Parathyroid adenoma (tissue), 2 donors: Measurements from ENCODE around the gene GRID2IP.

Source experiments
- H2AFZ ChIP-seq: fragments of 300-600 bp; sonication (generic); one replicate; pipeline ENCODE4 v1.7.0; 2017; ENCODE audit warnings: antibody characterized with exemption, mild to moderate bottlenecking
- H3K27ac ChIP-seq: fragments of 300-600 bp; sonication (generic); one replicate; pipeline ENCODE4 v1.7.0; 2017
- H3K27me3 ChIP-seq: fragments of 300-600 bp; sonication (generic); one replicate; pipeline ENCODE4 v1.7.0; 2017; ENCODE audit warnings: low read length; ENCODE audit not compliant: control insufficient read depth, insufficient read depth
- H3K36me3 ChIP-seq: fragments of 300-600 bp; sonication (generic); one replicate; pipeline ENCODE4 v1.7.0; 2017; ENCODE audit warnings: low read length; ENCODE audit not compliant: control insufficient read depth, insufficient read depth
- H3K4me1 ChIP-seq: fragments of 300-600 bp; sonication (generic); one replicate; pipeline ENCODE4 v1.7.0; 2017; ENCODE audit warnings: control low read depth
- H3K4me2 ChIP-seq: fragments of 300-600 bp; sonication (generic); one replicate; pipeline ENCODE4 v1.7.0; 2017; ENCODE audit warnings: low read length
- H3K4me3 ChIP-seq: fragments of 300-600 bp; sonication (generic); one replicate; pipeline ENCODE4 v1.7.0; 2017; ENCODE audit warnings: low read depth, low read length
- H3K79me2 ChIP-seq: fragments of 300-600 bp; sonication (generic); one replicate; pipeline ENCODE4 v1.7.0; 2017; ENCODE audit warnings: control low read depth
- H3K9ac ChIP-seq: fragments of 300-600 bp; sonication (generic); one replicate; pipeline ENCODE4 v1.7.0; 2017; ENCODE audit warnings: mild to moderate bottlenecking
- H3K9me3 ChIP-seq: fragments of 300-600 bp; sonication (generic); one replicate; pipeline ENCODE4 v1.7.0; 2017; ENCODE audit warnings: low read length; ENCODE audit not compliant: control insufficient read depth
- TF ChIP-seq, protein P1 (sequence below): fragments of 300-600 bp; sonication (generic); IDR thresholded peaks from one replicate; pipeline ENCODE4 v1.7.0; 2017; ENCODE audit warnings: antibody characterized with exemption, mild to moderate bottlenecking
- donor health status: primary hyperparathyroidism.

GRID2IP gene

GRCh38 chr7:6494365-6494764, 56.9 kb downstream of the GRID2IP start:
- Histone ChIP-seq H3K27ac (no peak overlapping the region), H3K36me3 (no peaks in the 10 kb centered on the region), H3K4me2 (no peak overlapping the region), H3K79me2 (no peaks in the 10 kb centered on the region), H3K4me1 (no peaks in the 10 kb centered on the region), H3K4me3 (no peak overlapping the region), H3K9me3 (no peaks in the 10 kb centered on the region), H2AFZ (no peak overlapping the region), H3K27me3 (no peaks in the 10 kb centered on the region), H3K9ac (no peak overlapping the region)
- TF ChIP-seq, protein P1, sequence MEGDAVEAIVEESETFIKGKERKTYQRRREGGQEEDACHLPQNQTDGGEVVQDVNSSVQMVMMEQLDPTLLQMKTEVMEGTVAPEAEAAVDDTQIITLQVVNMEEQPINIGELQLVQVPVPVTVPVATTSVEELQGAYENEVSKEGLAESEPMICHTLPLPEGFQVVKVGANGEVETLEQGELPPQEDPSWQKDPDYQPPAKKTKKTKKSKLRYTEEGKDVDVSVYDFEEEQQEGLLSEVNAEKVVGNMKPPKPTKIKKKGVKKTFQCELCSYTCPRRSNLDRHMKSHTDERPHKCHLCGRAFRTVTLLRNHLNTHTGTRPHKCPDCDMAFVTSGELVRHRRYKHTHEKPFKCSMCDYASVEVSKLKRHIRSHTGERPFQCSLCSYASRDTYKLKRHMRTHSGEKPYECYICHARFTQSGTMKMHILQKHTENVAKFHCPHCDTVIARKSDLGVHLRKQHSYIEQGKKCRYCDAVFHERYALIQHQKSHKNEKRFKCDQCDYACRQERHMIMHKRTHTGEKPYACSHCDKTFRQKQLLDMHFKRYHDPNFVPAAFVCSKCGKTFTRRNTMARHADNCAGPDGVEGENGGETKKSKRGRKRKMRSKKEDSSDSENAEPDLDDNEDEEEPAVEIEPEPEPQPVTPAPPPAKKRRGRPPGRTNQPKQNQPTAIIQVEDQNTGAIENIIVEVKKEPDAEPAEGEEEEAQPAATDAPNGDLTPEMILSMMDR, result no peak

DNA sequence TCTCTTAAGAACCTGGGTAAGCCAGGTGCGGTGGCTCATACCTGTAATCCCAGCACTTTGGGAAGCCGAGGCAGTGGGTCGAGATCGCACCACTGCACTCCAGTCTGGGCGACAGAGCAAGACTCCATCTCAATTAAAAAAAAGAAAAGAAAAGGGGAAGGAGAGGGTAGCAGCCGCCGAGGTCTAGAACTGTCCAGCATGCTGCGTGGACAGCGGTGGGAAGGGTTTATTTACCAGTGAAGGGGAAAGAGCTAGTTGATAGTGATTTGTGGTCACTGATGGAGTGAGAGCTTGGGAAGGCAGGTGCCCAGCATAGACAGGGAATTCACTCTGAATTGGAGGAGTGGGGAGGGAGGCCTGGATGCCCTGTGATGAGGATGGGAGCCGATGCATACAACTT, 60.1 kb downstream of the GRID2IP start:
- TF ChIP-seq, protein P1, result no peak
- no peaks in the 10 kb centered on the region for H3K4me1 ChIP-seq
- no peak overlapping the region for H3K4me2 ChIP-seq
- no peak overlapping the region for H3K27ac ChIP-seq
- no peaks in the 10 kb centered on the region for H3K27me3 ChIP-seq
- no peak overlapping the region for H2AFZ ChIP-seq
- H3K9me3 ChIP-seq, result no peaks in the 10 kb centered on the region
- H3K79me2 ChIP-seq, result no peaks in the 10 kb centered on the region
- H3K4me3 ChIP-seq, result no peak overlapping the region
- H3K9ac ChIP-seq, result no peak overlapping the region
- H3K36me3 ChIP-seq, result no peaks in the 10 kb centered on the region

- Histone ChIP-seq H3K79me2 (no peaks in the 10 kb centered on the region), H3K9ac (no peak overlapping the region), H3K4me2 (no peak overlapping the region), H3K9me3 (no peaks in the 10 kb centered on the region), H3K4me3 (no peak overlapping the region), H3K36me3 (no peaks in the 10 kb centered on the region), H3K27me3 (no peaks in the 10 kb centered on the region), H3K4me1 (no peaks in the 10 kb centered on the region), H3K27ac (no peak overlapping the region), H2AFZ (no peak overlapping the region)
- TF ChIP-seq, protein P1, result no peak
Observed at GRCh38 chr7:6489612-6490011, 61.6 kb downstream of the GRID2IP start.

GRCh38 chr7:6487184-6487545, 64.1 kb downstream of the GRID2IP start:
- Histone ChIP-seq H3K4me2 (no peak overlapping the region), H3K9ac (no peak overlapping the region), H3K9me3 (no peaks in the 10 kb centered on the region), H3K4me1 (peaks cover 5% of the 10 kb centered on the region), H2AFZ (no peak overlapping the region), H3K27ac (no peak overlapping the region), H3K36me3 (no peaks in the 10 kb centered on the region), H3K79me2 (peaks cover 7% of the 10 kb centered on the region), H3K4me3 (no peak overlapping the region), H3K27me3 (no peaks in the 10 kb centered on the region)
- TF ChIP-seq, protein P1, result no peak

DNA sequence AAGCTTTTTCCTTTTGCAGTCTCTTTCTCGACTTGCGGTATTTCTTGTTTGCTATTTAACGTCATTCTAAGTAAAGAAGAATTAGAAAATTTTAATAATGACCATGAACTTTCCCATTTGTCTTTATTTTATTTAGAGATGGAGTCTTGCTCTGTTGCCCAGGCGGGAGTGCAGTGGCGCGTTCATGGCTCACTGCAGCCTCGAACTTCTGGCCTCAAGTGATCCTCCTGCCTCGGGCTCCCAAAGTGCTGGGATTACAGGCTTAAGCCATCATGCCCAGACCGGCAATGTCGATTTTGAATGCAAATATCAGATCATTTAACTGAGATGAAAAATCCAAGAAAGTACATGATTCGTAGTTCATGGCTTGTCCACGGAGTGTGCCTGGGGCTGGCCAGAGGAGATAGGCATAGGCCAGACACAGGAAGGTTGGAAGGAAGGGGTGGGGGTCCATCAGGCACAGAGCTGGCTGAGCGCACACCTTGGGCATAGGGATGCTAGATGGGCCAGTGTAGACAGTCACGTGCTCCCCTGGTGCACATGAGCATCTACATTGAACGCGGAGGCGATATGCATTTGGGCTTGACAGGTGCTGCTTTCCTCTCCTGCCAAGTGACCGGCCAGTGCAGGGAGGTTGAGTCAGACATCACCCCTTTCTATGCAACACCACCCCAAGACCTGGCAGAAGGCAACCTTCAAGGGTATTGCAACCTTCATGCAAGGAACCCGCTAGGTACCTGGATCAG, 64.7 kb downstream of the GRID2IP start:
- Histone ChIP-seq H2AFZ (no peak overlapping the region), H3K4me3 (no peak overlapping the region)

More for the DNA sequence above, 64.7 kb downstream of the GRID2IP start:
- Histone ChIP-seq H3K4me1 (peaks cover 8% of the 10 kb centered on the region), H3K4me2 (no peak overlapping the region), H3K27me3 (no peaks in the 10 kb centered on the region), H3K9me3 (no peaks in the 10 kb centered on the region), H3K27ac (no peak overlapping the region), H3K9ac (no peak overlapping the region), H3K79me2 (peaks cover 12% of the 10 kb centered on the region), H3K36me3 (no peaks in the 10 kb centered on the region)
- TF ChIP-seq, protein P1, result no peak
